Right forelimb (tissue), 1 donor: Measurements from ENCODE around the gene KLHL5.
"Not testable (repeated sequence)": the region's sequence is repeated elsewhere in the genome, so short reads cannot be mapped to it uniquely, and the experiment has no call there.

Experiments used
- DNase-seq: peaks from one replicate; pipeline ENCODE4 v3.0.0-alpha.2; 2018

KLHL5 gene

DNA sequence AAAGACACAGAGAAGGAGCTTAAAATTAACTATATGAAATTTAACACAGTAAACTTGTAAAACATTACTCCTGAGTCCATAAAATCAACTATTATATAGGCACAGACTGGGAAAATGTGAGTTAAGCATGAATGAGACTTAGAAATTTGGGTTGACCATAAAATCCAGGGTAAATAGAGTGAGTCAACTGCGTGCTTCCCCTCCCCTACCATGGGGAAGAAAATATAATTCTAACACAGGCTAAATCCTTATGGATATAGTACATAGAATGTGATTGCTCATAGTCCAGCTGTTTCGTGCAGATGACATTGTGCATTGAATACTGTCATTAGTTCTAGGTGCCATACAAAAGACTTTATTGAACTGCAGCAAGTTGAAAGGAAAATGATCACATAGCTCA is 42.2 kb downstream of the KLHL5 start:
- DNase-seq = no peak

- no peak for DNase-seq
These were observed 44.0 kb downstream of the KLHL5 start for GRCh38 chr4:39106011-39106410.

DNA sequence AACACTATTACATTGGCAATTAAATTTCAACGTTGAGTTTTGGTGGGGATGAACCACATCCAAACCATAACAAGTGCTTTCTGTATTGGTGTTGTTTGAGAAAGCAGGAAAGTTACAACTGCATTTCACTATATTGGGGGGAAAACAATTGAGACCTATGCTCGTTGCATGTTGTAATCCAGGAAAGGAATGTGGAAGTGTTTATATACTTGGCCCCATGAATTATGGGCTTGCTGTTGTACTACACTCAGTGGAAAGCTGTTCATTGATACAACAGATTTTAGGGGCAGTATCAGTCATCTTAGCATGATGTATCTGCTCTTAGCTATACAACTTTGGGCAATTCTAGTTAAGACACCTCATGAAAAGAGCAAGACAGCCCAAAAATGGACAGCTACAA is 52.4 kb downstream of the KLHL5 start:
- DNase-seq = no peak

- DNase-seq = no peak
These were observed 56.1 kb downstream of the KLHL5 start for GRCh38 chr4:39118034-39118658.

GRCh38 chr4:39120418-39120817 is 58.4 kb downstream of the KLHL5 start:
- no peak for DNase-seq

GRCh38 chr4:39124885-39125599 is 63.0 kb downstream of the KLHL5 start:
- no peak for DNase-seq

- no peak for DNase-seq
These were observed 63.6 kb downstream of the KLHL5 start for GRCh38 chr4:39125600-39125985.

DNA sequence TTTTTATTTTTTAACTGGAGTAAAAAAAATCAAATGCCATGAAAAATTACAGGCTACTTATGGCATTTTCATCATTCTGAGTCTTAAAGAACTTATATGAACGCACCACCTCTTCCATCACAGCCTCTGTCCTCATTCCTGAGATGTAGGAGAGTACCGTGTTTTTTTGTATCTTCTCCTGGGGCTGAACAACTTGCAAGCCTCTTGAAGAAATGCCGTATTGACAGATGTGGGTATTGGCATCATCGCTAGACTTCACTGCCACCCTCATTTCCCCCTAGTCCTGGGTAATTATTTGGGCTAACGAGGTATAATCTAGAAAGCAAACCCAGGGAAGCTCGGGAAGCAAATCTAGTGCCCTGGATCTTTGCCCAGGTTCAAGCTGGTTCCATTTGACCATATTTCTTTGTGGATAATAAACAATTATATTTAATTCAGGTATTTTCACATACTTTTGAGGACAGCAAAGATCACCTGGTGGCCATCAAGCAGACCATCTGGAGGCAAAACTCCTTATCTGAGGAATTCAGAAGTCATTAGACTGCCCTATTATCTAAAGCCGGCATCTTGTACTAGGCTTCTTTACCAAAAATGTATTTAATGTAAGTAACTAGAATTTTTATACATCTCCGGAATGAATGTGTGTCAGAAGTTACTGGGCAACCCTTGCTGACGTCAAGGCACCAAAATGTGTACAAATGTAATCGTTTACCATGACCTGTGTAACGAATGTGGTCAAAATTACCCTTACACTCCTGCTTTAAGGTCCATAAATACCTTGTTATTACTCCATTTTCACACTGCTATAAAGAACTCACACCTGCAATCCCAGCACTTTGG is 64.4 kb downstream of the KLHL5 start:
- DNase-seq = no peak

DNA sequence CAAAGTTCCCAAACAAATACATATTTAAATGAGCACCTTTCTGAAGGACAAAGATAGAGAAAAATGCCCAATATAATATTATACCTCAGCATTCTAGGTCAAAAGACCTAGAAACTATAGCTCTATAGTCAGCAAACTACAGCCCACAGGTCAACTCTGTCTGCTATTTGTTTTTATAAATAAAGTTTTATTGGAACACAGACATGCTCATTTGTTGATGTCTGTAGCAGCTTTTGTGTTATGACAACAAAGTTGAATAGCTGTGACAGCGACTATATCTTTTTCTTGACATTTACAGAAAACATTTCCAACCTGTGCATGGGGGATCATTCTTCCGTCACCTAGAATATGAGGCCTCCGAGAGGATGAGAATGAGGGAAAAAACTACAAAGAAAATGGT is 71.6 kb downstream of the KLHL5 start:
- no peak for DNase-seq

DNA sequence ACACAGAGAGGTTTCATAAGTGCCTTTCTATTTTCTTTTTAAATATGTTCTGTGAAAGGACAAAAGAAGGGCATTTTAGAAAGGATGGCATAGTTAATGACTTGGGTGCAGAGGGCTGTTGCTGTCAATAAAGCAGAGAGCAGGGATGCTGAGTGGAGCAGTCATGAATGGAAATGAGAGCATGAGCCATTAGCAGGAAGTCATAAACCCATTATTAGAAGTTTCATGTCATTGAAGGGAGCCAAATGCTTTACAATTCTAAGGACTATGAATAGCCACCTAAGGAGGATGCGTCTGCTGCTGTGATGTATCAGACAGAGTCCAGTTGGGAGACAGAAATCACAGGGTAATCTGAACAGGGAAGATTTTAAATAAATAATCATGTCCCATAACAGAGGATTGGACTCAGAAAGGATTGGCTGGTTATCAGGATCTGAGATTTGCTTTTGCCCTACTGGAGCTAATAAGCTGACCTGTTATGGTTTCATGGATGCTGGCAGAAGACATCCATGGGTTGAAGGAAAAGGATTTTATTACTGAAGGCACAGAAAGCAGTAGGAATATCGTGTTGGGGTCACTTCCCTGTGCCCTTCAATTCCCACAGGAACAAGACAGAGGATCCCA is 72.8 kb downstream of the KLHL5 start:
- DNase-seq = no peak

DNA sequence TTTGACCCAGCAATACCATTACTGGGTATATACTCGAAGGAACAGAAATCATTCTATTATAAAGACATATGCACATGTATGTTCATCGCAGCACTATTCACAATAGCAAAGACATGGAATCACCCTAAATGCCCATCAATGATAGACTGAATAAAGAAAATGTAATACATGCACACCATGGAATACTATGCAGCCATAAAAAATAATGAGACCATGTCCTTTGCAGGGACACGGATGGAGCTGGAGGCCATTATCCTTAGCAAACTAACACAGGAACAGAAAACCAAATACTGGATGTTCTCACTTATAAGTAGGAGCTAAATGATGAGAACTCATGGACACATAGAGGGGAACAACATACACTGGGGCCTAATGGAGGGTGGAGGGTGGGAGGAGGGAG is 76.2 kb downstream of the KLHL5 start:
- not testable (repeated sequence) for DNase-seq

DNA sequence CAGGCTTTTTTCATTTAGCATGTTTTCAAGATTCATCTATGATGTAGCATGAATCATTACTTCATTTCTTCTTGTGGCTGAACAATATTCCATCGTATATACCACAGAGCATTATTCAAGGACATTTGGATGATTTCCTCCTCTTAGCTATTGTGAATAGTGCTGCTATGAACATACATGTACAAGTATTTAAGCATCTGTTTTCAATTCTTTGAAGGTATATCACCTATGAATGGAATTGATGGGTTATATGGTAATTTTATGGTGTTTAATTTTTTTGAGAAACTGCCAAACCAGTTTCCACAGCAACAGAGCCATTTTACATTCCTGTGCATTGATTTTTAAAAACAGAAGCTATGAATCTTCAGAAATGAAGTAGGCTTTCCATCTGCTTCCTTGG is 84.2 kb downstream of the KLHL5 start:
- no peak for DNase-seq

DNA sequence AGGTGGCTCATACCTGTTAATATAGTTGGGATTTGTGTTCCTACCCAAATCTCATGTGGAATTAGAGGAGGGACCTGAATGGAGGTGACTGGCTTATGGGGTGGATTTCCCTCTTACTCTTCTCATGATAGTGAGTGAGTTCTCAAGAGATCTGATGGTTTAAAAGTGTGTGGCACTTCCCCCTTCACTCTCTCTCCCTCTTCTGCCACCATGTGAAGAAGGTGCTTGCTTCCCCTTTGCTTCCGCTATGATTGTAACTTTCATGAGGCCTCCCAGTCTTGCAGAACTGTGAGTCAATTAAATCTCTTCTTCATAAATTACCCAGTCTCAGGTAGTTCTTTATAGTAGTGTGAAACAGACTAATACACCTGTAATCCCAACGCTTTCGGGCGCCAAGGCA is 92.0 kb downstream of the KLHL5 start:
- no peak for DNase-seq

DNA sequence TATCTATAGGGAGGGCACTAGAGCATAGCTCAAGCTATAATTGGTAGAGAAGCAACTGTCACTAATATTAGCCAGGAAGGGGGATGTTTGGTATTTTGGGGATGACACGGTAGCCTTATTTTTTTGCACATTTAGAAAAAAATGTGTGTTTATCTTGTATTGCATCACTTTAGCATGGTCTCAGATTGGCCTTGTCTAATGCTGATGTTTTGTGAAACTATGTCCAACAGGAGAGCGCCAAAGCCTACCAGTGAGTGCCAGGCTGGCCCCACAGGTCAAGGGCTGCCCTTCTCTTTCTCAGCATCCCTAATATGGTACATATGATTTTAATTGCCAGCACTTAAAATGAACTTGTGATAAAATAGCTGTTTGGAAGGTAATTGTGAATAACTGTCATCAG is 95.5 kb downstream of the KLHL5 start:
- DNase-seq = no peak

DNA sequence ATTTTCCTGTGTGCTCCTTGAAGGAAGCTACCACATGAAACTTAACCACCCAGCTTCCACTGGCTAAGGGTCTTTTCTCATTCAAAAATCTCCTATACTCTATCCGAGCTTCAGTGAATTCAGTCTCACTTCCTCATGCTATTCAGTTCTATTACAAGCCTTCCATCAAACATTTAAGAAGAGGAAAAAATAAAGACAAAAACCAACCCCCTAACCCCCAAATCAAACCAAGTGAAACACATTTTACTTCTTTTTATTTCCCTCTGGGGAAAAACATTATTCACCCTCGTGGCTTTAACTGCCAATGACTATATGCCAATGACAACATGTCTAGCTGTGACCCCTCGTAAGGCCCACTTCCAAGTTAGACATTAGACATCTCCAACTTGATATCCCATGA is 104.1 kb downstream of the KLHL5 start:
- no peak for DNase-seq

DNA sequence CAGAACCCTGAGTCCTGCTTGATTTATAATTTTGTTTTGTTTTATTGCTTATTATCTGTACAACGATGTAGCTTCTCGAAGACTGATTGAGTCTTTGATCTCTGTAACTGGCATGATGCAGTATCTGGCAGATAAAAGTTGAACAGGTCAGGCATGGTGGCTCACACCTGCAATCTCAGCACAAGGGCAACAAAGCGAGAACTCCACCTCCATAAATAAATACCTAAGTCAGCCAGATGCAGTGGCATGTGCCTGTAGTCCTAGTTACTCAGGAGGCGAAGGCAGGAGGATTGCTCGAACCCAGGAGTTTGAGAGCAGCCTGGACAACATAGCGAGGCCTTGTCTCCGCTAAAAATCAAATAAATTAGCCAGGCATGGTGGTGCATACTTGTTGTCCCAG is 104.6 kb downstream of the KLHL5 start:
- DNase-seq = no peak

- no peak for DNase-seq
These were observed 107.4 kb downstream of the KLHL5 start for GRCh38 chr4:39169426-39169825.

GRCh38 chr4:39170301-39170700 is 108.3 kb downstream of the KLHL5 start:
- DNase-seq = no peak
